Right atrium auricular region (tissue), 2 donors: Measurements from ENCODE around the gene IL6ST. TPM values are rescaled to one million over a fixed set of nuclear protein-coding genes. Genes with fewer than 3 reads are reported as not detected.
"Not testable (repeated sequence)": the region's sequence is repeated elsewhere in the genome, so short reads cannot be mapped to it uniquely, and the experiment has no call there.

Experiments used
- DNase-seq: peaks from one replicate; pipeline ENCODE4 v3.0.0-alpha.2; 2019; ENCODE audit warnings: low spot score
- H3K27ac ChIP-seq, 2 donors: fragments of 200-600 bp; sonication (generic); 1 replicate in 1 of 2; 2 replicates in 1 of 2; pipeline ENCODE4 v1.5.1; 2016 to 2019
- H3K27me3 ChIP-seq, 2 donors: fragments of 200-600 bp; sonication (generic); one replicate each; pipeline versions ENCODE4 v1.5.1 to v1.6.0; 2017 to 2019
- H3K36me3 ChIP-seq: fragments of 200-600 bp; sonication (generic); one replicate; pipeline ENCODE4 v1.5.1; 2016
- H3K4me1 ChIP-seq, 2 donors: fragments of 200-600 bp; sonication (generic); one replicate each; pipeline versions ENCODE4 v1.5.1 to v1.6.0; 2017 to 2019
- H3K4me3 ChIP-seq, 2 donors: fragments of 200-600 bp; sonication (generic); 1 replicate in 1 of 2; 2 replicates in 1 of 2; pipeline ENCODE4 v1.5.1; 2017 to 2019; ENCODE audit warnings: mild to moderate bottlenecking in 1 of 2, moderate library complexity in 1 of 2
- H3K9me3 ChIP-seq, 2 donors: fragments of 200-600 bp; sonication (generic); one replicate each; pipeline ENCODE4 v1.5.1; 2019
- total RNA-seq, 2 donors: library from RNA; depleted of rRNA; stranded (reverse); fragments of >200 nt; gene quantifications; one replicate each; pipeline ENCODE4 v1.1.0, GENCODE V29; 2016
- TF ChIP-seq, protein P1 (sequence below), 2 donors: fragments of 200-600 bp; sonication (generic); IDR thresholded peaks; one replicate each; pipeline ENCODE4 v1.5.1; 2019; ENCODE audit warnings: antibody characterized with exemption in 2 of 2

IL6ST gene
- total RNA-seq, 2 donors from 2014 or later = 244 to 263 TPM

DNA sequence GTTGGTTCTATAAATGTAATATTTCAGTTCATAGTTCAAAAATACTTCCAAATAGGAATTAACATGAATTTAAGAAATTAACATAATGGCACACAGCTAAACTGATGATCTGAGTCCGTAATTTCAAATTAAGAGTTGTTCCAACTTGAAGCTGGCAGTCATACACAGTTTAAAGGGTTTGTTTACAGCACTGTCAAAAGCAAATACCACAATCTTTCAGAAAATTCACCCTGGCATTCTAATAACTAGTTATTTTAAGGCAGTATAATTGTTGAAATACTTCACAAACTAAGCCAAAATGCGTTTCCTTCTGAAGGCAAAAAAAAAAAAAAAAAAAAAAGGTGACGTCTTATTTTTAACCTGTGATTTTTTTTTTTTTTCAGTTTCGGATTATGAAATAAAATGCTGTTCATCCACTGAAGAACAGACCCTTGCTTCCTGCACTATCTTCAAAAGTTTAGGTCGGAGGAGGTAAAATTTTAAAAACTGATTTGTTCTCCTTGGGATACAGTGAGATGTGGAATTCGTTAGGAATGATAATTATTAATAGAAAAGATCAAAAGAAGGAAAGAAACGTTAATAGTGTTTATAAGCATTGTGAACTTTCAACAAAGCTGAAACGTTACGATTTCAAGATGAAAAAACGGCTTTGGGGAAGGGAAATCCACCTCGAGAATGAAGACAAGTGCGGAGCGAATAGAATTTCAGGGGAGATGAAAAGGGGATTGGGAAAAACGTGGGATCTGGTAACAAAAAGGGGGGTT is 850 bp downstream of the IL6ST start:
- no peaks in the 10 kb centered on the region for H3K27me3 ChIP-seq
- H3K36me3 ChIP-seq = no peaks in the 10 kb centered on the region
- H3K9me3 ChIP-seq = no peaks in the 10 kb centered on the region
- TF ChIP-seq, protein P1, sequence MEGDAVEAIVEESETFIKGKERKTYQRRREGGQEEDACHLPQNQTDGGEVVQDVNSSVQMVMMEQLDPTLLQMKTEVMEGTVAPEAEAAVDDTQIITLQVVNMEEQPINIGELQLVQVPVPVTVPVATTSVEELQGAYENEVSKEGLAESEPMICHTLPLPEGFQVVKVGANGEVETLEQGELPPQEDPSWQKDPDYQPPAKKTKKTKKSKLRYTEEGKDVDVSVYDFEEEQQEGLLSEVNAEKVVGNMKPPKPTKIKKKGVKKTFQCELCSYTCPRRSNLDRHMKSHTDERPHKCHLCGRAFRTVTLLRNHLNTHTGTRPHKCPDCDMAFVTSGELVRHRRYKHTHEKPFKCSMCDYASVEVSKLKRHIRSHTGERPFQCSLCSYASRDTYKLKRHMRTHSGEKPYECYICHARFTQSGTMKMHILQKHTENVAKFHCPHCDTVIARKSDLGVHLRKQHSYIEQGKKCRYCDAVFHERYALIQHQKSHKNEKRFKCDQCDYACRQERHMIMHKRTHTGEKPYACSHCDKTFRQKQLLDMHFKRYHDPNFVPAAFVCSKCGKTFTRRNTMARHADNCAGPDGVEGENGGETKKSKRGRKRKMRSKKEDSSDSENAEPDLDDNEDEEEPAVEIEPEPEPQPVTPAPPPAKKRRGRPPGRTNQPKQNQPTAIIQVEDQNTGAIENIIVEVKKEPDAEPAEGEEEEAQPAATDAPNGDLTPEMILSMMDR (IDR thresholded peaks at IDR 0.05) = no peak
- DNase-seq = no peak
- H3K4me1 ChIP-seq = peaks cover 0 to 44% of the 10 kb centered on the region in 2 donors
- H3K27ac ChIP-seq = peak overlapping the region; percentile 98 to 99
- peak overlapping the region; percentile 86 to 89 for H3K4me3 ChIP-seq

DNA sequence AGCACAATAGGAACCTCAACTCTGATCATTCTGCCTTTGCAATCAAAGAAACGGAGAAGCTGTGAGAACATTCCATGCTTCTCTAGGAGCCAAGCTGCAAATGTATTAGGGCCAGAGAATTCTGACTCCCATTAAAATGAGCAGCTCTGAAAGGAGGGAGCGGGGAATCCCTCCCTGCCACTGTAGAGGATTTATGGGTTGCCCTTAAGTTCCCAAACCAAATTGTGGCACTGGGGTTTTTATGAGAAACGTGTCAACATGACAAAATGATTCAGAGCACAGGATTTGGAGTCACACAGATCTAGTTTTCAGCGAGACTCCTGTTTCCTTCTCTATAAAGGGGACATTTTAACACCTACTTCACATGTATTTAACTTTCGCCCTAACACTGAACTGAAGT is 1.8 kb downstream of the IL6ST start:
- H3K36me3 ChIP-seq = no peaks in the 10 kb centered on the region
- no peaks in the 10 kb centered on the region for H3K9me3 ChIP-seq
- peak overlapping the region; percentile 98 to 99 for H3K27ac ChIP-seq
- peaks cover 0 to 45% of the 10 kb centered on the region in 2 donors for H3K4me1 ChIP-seq
- DNase-seq = no peak
- H3K27me3 ChIP-seq = no peaks in the 10 kb centered on the region
- peak overlapping the region; percentile 86 to 89 for H3K4me3 ChIP-seq
- TF ChIP-seq, protein P1 (IDR thresholded peaks at IDR 0.05) = no peak

DNA sequence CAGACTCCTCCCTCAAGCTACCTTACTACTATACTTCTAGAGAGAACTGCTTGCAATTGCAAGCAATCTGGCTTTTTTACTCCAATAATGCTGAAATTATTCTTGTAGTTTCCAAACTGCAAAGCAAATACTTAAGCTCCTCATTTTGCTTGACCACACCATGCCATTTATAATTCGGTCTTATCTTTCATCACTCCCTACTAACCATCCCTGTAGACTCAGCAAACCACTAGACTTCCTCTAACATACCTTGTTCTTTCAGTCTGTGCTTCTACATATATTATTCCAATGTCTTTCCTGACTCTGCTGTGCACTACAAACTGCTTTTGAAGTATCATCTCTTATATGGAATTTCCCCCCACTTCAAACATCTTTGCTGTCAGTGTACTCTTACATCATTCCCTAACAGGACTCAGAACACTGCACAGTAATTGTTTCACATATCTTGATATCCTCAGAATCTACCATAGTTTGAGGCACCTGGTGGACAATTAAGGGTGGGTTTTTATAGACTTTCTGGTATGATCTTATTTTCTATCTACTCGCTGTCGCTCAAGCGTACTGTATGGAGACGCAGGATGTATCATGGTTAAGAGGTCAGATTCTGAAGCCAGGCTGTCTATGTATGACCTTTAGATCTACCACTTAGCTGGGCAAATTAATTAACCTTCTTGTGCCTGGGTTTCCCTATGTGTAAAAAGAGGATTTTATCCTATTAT is 2.8 kb downstream of the IL6ST start:
- H3K36me3 ChIP-seq = no peaks in the 10 kb centered on the region
- peaks cover 0 to 54% of the 10 kb centered on the region in 2 donors for H3K4me1 ChIP-seq
- no peaks in the 10 kb centered on the region for H3K27me3 ChIP-seq
- TF ChIP-seq, protein P1 (IDR thresholded peaks at IDR 0.05) = no peak
- H3K9me3 ChIP-seq = no peaks in the 10 kb centered on the region
- DNase-seq = no peak
- H3K4me3 ChIP-seq = peak overlapping the region; percentile 86 to 89
- peak overlapping the region; percentile 98 to 99 for H3K27ac ChIP-seq

DNA sequence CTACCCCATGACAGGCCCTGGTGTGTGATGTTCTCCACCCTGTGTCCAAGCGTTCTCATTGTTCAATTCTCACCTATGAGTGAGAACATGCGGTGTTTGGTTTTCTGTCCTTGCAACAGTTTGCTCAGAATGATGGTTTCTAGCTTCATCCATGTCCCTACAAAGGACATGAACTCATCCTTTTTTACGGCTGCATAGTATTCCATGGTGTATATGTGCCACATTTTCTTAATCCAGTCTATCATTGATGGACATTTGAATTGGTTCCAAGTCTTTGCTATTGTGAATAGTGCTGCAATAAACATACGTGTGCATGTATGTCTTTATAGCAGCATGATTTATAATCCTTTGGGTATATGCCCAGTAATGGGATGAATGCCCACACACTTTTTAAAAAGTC is 3.9 kb downstream of the IL6ST start:
- H3K27ac ChIP-seq, H3K9me3 ChIP-seq, H3K4me3 ChIP-seq, H3K36me3 ChIP-seq, DNase-seq, H3K27me3 ChIP-seq: not testable (repeated sequence)
- peaks cover 0 to 53% of the 10 kb centered on the region in 2 donors for H3K4me1 ChIP-seq

DNA sequence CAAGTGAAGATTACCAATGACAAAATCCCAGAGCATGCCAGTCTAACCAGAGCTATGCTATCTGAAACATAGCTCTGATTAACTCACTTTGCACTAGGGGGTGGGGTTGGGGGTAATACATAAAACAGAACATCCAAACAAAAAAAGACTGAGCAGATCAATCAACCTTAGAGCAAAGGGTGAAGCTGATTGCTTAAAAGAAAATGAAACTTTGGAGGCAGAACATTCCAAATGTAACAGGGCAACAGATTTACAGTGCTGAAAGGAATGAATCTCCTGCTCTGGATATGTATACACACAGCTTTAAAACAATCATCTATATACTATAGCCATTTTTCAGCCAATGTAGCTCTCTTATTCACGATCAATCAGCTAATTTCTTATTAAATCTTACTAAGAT is 4.9 kb downstream of the IL6ST start:
- Histone ChIP-seq H3K36me3 (no peaks in the 10 kb centered on the region), H3K4me1 (peaks cover 0 to 50% of the 10 kb centered on the region in 2 donors), H3K27ac (peak overlapping the region in 1 of 2 donors; percentile 7), H3K4me3 (no peak overlapping the region), H3K27me3 (no peaks in the 10 kb centered on the region), H3K9me3 (no peaks in the 10 kb centered on the region)
- TF ChIP-seq, protein P1 (IDR thresholded peaks at IDR 0.05) = no peak
- DNase-seq = no peak

DNA sequence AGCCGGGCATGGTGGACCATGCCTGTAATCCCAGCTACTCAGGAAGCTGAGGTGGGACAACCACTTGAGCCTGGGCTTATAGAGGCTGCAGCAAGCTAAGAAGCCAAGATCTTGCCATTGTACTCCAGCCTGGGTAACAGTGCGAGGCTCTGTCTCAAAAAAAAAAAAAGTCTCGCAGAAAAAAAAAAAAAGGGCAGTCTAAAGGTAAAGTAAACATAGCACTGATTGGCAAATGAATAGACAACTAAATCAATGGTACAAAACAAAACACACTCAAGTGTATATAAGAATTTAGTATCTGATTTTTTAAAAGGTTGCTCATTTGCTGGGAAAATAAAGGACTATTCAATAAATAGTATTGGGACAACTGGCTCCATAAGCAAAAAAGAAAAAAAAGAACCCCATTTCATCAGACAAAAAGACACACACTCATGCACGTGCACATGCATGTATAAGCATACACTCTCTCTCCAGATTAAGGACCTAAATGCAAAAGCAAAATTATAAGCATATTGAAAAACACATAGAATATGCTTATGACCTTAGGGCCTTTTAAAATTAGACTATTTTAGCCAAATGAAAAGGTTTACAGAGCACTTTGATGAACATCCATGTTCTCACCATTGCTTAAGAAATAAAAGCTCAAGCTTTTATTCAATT is 5.7 kb downstream of the IL6ST start:
- TF ChIP-seq, protein P1 (IDR thresholded peaks at IDR 0.05) = no peak
- H3K9me3 ChIP-seq = no peaks in the 10 kb centered on the region
- no peak for DNase-seq
- H3K27ac ChIP-seq = no peak overlapping the region
- no peaks in the 10 kb centered on the region for H3K27me3 ChIP-seq
- peaks cover 0 to 55% of the 10 kb centered on the region in 2 donors for H3K4me1 ChIP-seq
- H3K36me3 ChIP-seq = no peaks in the 10 kb centered on the region
- H3K4me3 ChIP-seq = no peak overlapping the region

DNA sequence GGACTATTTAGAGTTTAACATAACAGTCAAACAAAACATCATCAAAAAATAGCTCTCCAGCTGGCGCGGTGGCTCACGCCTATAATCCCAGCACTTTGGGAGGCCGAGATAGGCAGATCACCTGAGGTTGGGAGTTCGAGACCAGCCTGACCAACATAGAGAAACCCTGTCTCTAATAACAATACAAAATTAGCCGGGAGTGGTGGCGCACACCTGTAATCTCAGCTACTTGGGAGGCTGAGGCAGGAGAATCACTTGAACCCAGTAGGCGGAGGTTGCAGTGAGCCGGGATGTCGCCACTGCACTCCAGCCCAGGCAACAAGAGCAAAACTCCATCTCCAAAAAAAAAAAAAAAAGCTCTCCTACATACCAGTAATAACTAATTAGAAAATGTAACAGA is 6.3 kb downstream of the IL6ST start:
- not testable (repeated sequence) for DNase-seq, H3K36me3 ChIP-seq, H3K9me3 ChIP-seq, H3K27ac ChIP-seq, H3K27me3 ChIP-seq, H3K4me3 ChIP-seq
- H3K4me1 ChIP-seq = peaks cover 0 to 62% of the 10 kb centered on the region in 2 donors
